Epithelial cell of umbilical artery (primary cell): ENCODE data around the gene IPP. TPM values are rescaled to one million over a fixed set of nuclear protein-coding genes. Genes with fewer than 3 reads are reported as not detected.

ENCODE experiments used
- total RNA-seq: library from RNA; depleted of rRNA; stranded (reverse); fragments of >200 nt; gene quantifications from 2 replicates; pipeline ENCODE4 v1.2.3, GENCODE V29; 2014

IPP gene
- total RNA-seq = 5.5 and 7.4 TPM in 2 replicates

GRCh38 chr1:45750298-45751038 lies at the start of gene IPP:
Gene IPP (minus strand): TSS chr1:45750653. CDS start chr1:45746411, 4,242 bp downstream.

GRCh38 chr1:45687754-45688740 lies 62.4 kb downstream of the IPP start, which contains the start of gene TMEM69:
Gene TMEM69 (plus strand): TSS chr1:45688181. CDS start chr1:45691069, 2,888 bp downstream.

GRCh38 chr1:45686288-45687013 lies 64.0 kb downstream of the IPP start, which contains the start of gene GPBP1L1:
Gene GPBP1L1 (minus strand): TSS chr1:45686533. CDS start chr1:45659087, 27,446 bp downstream.

Other genes with a start within 250 kb of the IPP start
- gene PRDX1, start 228.8 kb downstream of the IPP start, total RNA-seq = 929 and 1,270 TPM in 2 replicates
- 172 and 201 TPM in 2 replicates for gene AKR1A1, start 199.8 kb downstream of the IPP start, total RNA-seq
- gene NASP, start 166.6 kb downstream of the IPP start, total RNA-seq = 81.2 and 126 TPM in 2 replicates
- gene CCDC17, start 126.6 kb downstream of the IPP start, total RNA-seq = 0.65 and 0.76 TPM in 2 replicates
- 99.1 and 99.4 TPM in 2 replicates for gene GPBP1L1, start 64.1 kb downstream of the IPP start, total RNA-seq
- 12.3 and 13.1 TPM in 2 replicates for gene TMEM69, start 62.5 kb downstream of the IPP start, total RNA-seq
- gene MAST2, start 53.0 kb upstream of the IPP start, total RNA-seq = 10.1 and 15.7 TPM in 2 replicates